Common myeloid progenitor, CD34-positive (primary cell): Measurements from ENCODE around the gene ADAM12.

Experiments
- CTCF ChIA-PET: fragments of 350-600 bp; sonication (Branson Sonifier 250); formaldehyde crosslinking; loops from one replicate; lab custom pipeline; 2021; ENCODE audit warnings: antibody characterized with exemption; lab: Charles Lee
- POLR2A ChIA-PET: fragments of 350-600 bp; sonication (Branson Sonifier 250); formaldehyde crosslinking; loops from one replicate; lab custom pipeline; 2021; ENCODE audit warnings: antibody characterized with exemption; lab: Charles Lee
- DNase-seq, 3 donors: peaks; one replicate each; pipeline versions ENCODE4 v3.0.0 to v3.0.0-alpha.2; 2013
- H3K27ac ChIP-seq, 2 experiments: 1 replicate in 1 of 2; 2 replicates in 1 of 2; pipeline ENCODE4 v1.7.0; 2013; ENCODE audit warnings: inconsistent platforms in 2 of 2, low read length in 2 of 2, mild to moderate bottlenecking in 2 of 2, low read depth in 1 of 2, moderate library complexity in 1 of 2; ENCODE audit not compliant: severe bottlenecking in 2 of 2, insufficient read depth in 1 of 2, poor library complexity in 1 of 2
- H3K27me3 ChIP-seq, 5 experiments: replicated peaks in 2 of 5; 1 replicate in 3 of 5; 2 replicates in 2 of 5; pipeline versions ENCODE4 v1.6.1 to v1.7.0; 2013; ENCODE audit warnings: low read length in 4 of 5, mild to moderate bottlenecking in 2 of 5, moderate library complexity in 2 of 5, inconsistent platforms in 1 of 5; ENCODE audit not compliant: insufficient read depth in 5 of 5, control insufficient read depth in 4 of 5
- H3K36me3 ChIP-seq, 4 experiments: 1 replicate in 2 of 4; 2 replicates in 2 of 4; pipeline versions ENCODE4 v1.6.1 to v1.7.0; 2013; ENCODE audit warnings: low read length in 3 of 4, control low read depth in 1 of 4, mild to moderate bottlenecking in 1 of 4; ENCODE audit not compliant: control insufficient read depth in 4 of 4, insufficient read depth in 4 of 4
- H3K4me1 ChIP-seq, 4 experiments: 1 replicate in 3 of 4; 2 replicates in 1 of 4; pipeline versions ENCODE4 v1.6.1 to v1.7.1; 2013; ENCODE audit warnings: low read length in 3 of 4, mild to moderate bottlenecking in 3 of 4, control low read depth in 1 of 4, inconsistent platforms in 1 of 4, moderate library complexity in 1 of 4; ENCODE audit not compliant: control insufficient read depth in 4 of 4, insufficient read depth in 4 of 4; ENCODE audit errors: control extremely low read depth in 1 of 4
- H3K4me3 ChIP-seq, 7 experiments: 1 replicate in 4 of 7; 2 replicates in 3 of 7; pipeline versions ENCODE4 v1.5.1 to v1.7.0; 2013; ENCODE audit warnings: mild to moderate bottlenecking in 7 of 7, low read length in 6 of 7, moderate library complexity in 6 of 7, inconsistent platforms in 2 of 7, low read depth in 2 of 7, control low read depth in 1 of 7; ENCODE audit not compliant: insufficient read depth in 4 of 7, control insufficient read depth in 1 of 7; ENCODE audit errors: extremely low read depth in 1 of 7
- H3K9me3 ChIP-seq, 5 experiments: 1 replicate in 4 of 5; 2 replicates in 1 of 5; pipeline versions ENCODE4 v1.6.1 to v1.7.1; 2013; ENCODE audit warnings: low read length in 4 of 5, mild to moderate bottlenecking in 2 of 5, inconsistent platforms in 1 of 5, low read depth in 1 of 5, moderate library complexity in 1 of 5; ENCODE audit not compliant: control insufficient read depth in 4 of 5, insufficient read depth in 2 of 5; ENCODE audit errors: control extremely low read depth in 1 of 5
- WGBS: methylation state at CpG from one replicate; pipeline ENCODE4 v1.1.5; 2013; ENCODE audit not compliant: insufficient coverage; 5-methylcytosine and 5-hydroxymethylcytosine counted together

ADAM12 gene

DNA sequence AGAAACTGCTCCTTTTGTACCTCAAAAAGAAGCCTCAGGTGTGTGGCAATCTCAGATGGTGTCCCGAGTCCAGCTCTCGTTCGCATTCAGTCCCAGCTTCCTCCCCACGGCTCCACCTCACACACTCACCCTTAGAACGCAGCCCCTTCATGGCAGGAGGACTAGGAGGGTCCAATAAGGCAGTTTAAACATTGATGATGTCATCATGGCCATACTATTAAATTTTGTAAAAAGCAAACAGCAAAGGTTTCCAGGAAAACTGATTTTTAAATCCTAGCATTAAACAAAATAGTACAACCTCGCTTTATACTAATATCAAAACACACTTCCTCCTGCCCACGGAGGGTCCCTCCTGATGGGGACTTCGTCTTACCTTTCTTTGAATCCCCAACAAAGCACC is 133.0 kb downstream of the ADAM12 start:
- Histone ChIP-seq H3K36me3 (no peaks in the 10 kb centered on the region), H3K4me3 (no peak overlapping the region), H3K27me3 (peaks cover 0 to 3% (median 0%) of the 10 kb centered on the region in 5 experiments), H3K9me3 (peaks cover 0 to 5% (median 0%) of the 10 kb centered on the region in 5 experiments), H3K27ac (no peak overlapping the region), H3K4me1 (no peaks in the 10 kb centered on the region)
- 94% methylated on average over 3 of the region's 8 CpGs for WGBS
- DNase-seq: no peak
- ChIA-PET CTCF (no interaction called here), POLR2A (no interaction called here)

- Histone ChIP-seq H3K4me1 (no peaks in the 10 kb centered on the region), H3K36me3 (no peaks in the 10 kb centered on the region), H3K9me3 (peaks cover 0 to 5% (median 0%) of the 10 kb centered on the region in 5 experiments), H3K27ac (no peak overlapping the region), H3K27me3 (peaks cover 0 to 3% (median 0%) of the 10 kb centered on the region in 5 experiments), H3K4me3 (no peak overlapping the region)
- ChIA-PET CTCF (no interaction called here), POLR2A (no interaction called here)
- no peak for DNase-seq
- 90% methylated on average over 4 of the region's 4 CpGs for WGBS
These were observed 134.7 kb downstream of the ADAM12 start for GRCh38 chr10:126253611-126253998.

DNA sequence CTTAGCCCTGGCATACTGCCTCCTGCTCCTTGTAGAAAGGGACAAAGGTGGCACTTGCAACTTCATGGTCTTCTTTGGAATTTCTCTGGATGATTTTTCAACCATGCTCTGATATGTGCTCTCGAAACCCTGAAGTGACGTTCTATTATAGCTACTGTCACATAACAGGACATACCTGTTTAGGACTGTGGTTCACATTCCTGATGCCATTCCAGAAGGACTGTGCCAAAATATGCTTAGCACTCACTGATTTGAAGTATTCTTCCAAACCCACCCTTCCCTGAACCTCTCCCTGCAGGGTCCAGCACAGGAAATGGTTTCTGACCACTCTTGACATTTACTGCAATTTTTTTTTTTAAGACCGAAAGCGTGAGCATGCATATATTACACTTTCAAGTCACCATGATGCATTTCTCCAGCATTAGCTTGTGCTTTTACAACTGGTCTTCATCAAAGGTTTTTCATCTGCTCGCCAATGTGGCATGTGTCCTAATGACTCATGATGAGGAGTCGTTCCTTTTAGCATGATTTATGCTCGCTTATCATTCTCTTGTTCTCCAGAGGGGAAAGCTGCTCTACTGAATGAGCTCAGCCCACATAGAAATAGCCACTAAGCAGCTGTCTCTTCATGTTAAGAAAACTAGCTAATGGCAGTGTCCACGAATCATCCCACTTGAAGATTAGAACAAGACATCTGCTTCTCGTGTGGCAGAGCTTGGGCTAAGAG is 135.2 kb downstream of the ADAM12 start:
- POLR2A ChIA-PET: no interaction called here
- Histone ChIP-seq H3K4me1 (no peaks in the 10 kb centered on the region), H3K9me3 (peaks cover 0 to 5% (median 0%) of the 10 kb centered on the region in 5 experiments), H3K27me3 (peaks cover 0 to 3% (median 0%) of the 10 kb centered on the region in 5 experiments), H3K27ac (no peak overlapping the region), H3K36me3 (no peaks in the 10 kb centered on the region), H3K4me3 (no peak overlapping the region)
- WGBS: 75% methylated on average over 9 of the region's 9 CpGs
- CTCF ChIA-PET: no interaction called here
- DNase-seq: no peak

DNA sequence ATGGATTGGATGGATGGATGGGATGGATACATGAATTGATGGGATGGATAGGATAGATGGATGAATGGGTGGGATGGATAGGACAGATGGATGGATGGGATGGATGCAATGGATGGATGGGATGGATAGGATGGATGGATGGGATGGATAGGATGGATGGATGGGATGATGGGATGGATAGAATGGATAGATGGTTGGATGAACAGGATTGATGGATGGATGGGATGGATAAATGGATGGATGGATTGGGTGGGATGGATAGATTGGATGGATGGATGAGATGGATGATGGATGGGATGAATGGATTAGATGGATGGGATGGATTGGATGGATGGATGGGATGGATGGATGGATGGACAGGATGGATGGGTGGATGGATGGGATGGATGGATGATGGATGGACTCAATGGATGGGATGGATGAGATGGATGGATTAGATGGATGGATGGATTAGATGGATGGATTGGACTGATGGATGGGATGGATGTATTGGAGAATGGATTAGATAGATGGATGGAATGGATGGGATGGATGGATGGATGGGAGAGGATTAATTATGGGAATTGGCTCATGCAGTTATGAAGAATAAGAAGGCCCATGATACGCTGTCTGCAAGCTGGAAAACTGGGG is 136.4 kb downstream of the ADAM12 start:
- 100% methylated on average over 1 of the region's 1 CpG for WGBS
- ChIA-PET POLR2A (no interaction called here), CTCF (no interaction called here)
- Histone ChIP-seq H3K36me3 (no peaks in the 10 kb centered on the region), H3K27ac (no peak overlapping the region), H3K9me3 (peaks cover 0 to 5% (median 0%) of the 10 kb centered on the region in 5 experiments), H3K27me3 (peaks cover 0 to 3% (median 0%) of the 10 kb centered on the region in 5 experiments), H3K4me3 (no peak overlapping the region), H3K4me1 (no peaks in the 10 kb centered on the region)
- DNase-seq: no peak

- H3K4me3 ChIP-seq: no peak overlapping the region
- H3K4me1 ChIP-seq: no peaks in the 10 kb centered on the region
- H3K27me3 ChIP-seq: peaks cover 0 to 3% (median 0%) of the 10 kb centered on the region in 5 experiments
- H3K27ac ChIP-seq: no peak overlapping the region
- ChIA-PET CTCF (no interaction called here), POLR2A (no interaction called here)
- H3K36me3 ChIP-seq: no peaks in the 10 kb centered on the region
- 90% methylated on average over 5 of the region's 8 CpGs for WGBS
- no peak for DNase-seq
- peaks cover 0 to 5% (median 0%) of the 10 kb centered on the region in 5 experiments for H3K9me3 ChIP-seq
These were observed 137.6 kb downstream of the ADAM12 start for GRCh38 chr10:126250527-126251310.

DNA sequence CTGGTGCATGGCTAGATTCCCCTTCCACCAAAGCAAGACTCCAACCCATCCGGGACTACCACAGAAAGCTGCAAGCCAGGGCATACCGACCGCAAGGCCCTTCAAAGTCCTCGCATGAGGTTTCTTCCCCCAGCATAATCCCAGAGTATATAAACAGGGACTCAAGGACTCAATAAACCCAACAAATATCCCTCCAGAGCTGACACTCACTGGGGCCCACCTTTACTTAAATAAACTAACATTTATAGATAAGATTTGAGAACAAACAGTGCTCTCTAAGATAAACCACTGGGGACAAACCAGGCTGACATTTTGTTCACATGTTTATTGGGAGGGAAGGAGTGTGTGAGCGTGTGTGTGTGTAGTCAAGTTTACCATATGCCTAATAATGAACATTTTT is 138.2 kb downstream of the ADAM12 start:
- Histone ChIP-seq H3K27ac (no peak overlapping the region), H3K27me3 (peaks cover 0 to 3% (median 0%) of the 10 kb centered on the region in 5 experiments), H3K9me3 (peaks cover 0 to 5% (median 0%) of the 10 kb centered on the region in 5 experiments), H3K36me3 (no peaks in the 10 kb centered on the region), H3K4me1 (no peaks in the 10 kb centered on the region), H3K4me3 (no peak overlapping the region)
- no peak for DNase-seq
- ChIA-PET POLR2A (no interaction called here), CTCF (no interaction called here)
- 83% methylated on average over 2 of the region's 5 CpGs for WGBS
